Omental fat pad (tissue), 4 donors: ENCODE measurements around the gene HTR3B. TPM values are rescaled to one million over a fixed set of nuclear protein-coding genes. Genes with fewer than 3 reads are reported as not detected.

Experiments
- ATAC-seq: fragments of 150-250 bp; one replicate; pipeline ENCODE4 v1.9.1; 2016; ENCODE audit warnings: mild to moderate bottlenecking, moderate library complexity; ENCODE audit not compliant: low FRiP score
- DNase-seq: peaks from one replicate; pipeline ENCODE4 v3.0.0-alpha.2; 2019; ENCODE audit warnings: low spot score
- CTCF ChIP-seq, 3 donors: fragments of 450-650 bp; IDR thresholded peaks; one replicate each; pipeline ENCODE4 v1.5.1; 2016 to 2017; ENCODE audit warnings: antibody characterized with exemption in 3 of 3, mild to moderate bottlenecking in 3 of 3, moderate library complexity in 2 of 3
- total RNA-seq, 4 donors: library from RNA; depleted of rRNA; stranded (reverse); fragments of >200 nt; gene quantifications; one replicate each; pipeline ENCODE4 v1.1.0, GENCODE V29; 2016

HTR3B gene
- total RNA-seq, 4 donors from 2014 or later, result not detected

DNA sequence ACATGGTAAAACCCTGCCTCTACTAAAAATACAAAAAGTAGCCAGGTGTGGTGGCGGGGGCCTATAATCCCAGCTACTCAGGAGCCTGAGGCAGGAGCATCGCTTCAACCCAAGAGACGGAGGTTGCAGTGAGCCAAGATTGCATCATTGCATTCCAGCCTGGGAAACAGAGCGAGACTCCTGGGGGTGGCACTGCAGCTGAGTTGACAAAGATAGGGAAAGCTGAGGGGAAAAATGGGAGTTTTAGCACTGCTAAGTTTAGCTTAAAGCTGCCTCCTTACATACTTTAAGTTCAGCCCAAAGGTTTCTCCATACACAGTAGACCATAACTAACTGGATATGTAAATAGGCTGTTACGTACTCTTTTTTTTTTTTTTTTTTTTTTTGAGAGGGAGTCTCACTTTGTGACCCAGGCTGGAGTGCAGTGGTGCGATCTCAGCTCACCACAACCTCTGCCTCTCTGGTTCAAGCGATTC is 20.2 kb upstream of the HTR3B start:
- DNase-seq, result no peak
- ATAC-seq, result no peak
- TF ChIP-seq CTCF (IDR thresholded peaks at IDR 0.05), result no peak

- no peak for ATAC-seq
- no peak for DNase-seq
- TF ChIP-seq CTCF (IDR thresholded peaks at IDR 0.05), result no peak
These were observed 18.7 kb upstream of the HTR3B start for GRCh38 chr11:113885897-113886296.

GRCh38 chr11:113888848-113889247 is 15.7 kb upstream of the HTR3B start:
- ATAC-seq, result no peak
- no peak for DNase-seq
- TF ChIP-seq CTCF (IDR thresholded peaks at IDR 0.05), result no peak

DNA sequence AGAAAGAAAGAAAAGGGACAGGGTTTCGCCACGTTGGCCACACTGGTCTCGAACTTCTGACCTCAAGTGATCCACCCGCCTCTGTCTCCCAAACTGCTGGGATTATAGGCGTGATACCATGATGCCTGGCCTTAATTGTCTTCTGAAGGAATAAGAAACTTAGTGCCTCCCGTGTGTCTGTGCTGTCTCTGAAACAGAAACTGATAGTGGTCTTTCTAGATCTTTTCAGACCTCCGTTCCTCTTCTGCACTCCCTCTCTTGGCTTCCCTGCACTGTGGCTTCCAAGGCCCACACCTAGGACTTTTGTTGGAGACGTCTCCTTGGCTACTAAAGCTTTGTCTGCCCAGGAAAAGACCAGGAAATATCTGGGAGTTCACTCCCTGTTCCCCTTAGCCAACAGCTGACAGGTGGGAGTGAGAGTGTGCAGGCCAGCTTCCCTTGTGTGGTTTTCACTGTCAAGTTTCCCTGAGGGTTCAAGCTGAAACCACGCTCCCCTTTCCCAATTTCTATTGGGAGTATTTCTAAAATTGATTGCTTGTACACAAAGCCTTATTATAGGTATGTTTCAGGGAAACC is 10.1 kb upstream of the HTR3B start:
- DNase-seq, result no peak
- no peak for ATAC-seq
- no peak for TF ChIP-seq CTCF (IDR thresholded peaks at IDR 0.05)

GRCh38 chr11:113895367-113896155 is 9.0 kb upstream of the HTR3B start:
- DNase-seq (no peak), ATAC-seq (no peak)
- no peak for TF ChIP-seq CTCF (IDR thresholded peaks at IDR 0.05)

DNA sequence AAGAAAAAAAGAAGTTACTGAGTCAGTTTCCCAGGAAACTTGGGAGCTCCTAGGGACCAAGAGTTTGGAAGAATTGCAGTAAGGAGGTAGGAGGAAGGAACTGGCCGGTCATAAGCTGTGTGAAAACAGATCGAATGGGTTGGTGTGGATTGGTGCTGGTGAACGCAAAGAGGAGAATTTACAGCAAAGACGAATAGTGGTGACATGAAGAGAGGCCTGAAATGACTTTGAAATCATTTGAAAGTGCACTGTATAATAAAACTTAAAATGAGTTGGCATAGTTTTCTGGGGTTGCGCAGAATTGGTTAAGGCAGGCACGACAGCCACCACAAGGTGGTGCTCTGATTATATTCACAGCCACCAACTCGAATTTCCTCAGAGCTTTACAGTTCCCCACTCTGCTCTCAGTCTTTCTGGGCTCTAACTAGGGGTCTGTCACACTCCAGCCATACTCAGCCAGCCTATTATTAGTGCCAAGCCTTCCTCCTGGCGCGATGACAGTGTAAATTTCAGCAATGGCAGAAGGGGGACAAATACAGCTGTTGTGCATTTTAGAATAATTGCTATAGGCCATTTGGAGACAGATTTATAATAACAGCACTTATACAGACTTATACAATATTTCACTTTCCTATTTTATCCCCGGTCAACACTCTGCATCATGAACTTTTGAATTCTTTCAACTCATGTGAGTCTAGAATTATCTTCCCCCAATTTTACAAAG is 8.3 kb upstream of the HTR3B start:
- peak; percentile 66 for ATAC-seq
- TF ChIP-seq CTCF (IDR thresholded peaks at IDR 0.05), result no peak
- no peak for DNase-seq
